K562 (cell line): Measurements from ENCODE around the gene ZFYVE28. TPM values are rescaled to one million over a fixed set of nuclear protein-coding genes. Genes with fewer than 3 reads are reported as not detected.

Experiments used
- ATAC-seq: fragments of 200-7000 bp; cut with Tn5 transposase; 3 replicates; pipeline ENCODE4 v1.9.1; 2020; ENCODE audit warnings: moderate library complexity
- BruUV-seq: library from RNA; stranded (reverse); fragments of 400-500 nt; replicated peaks from 2 replicates; lab custom pipeline; 2021; lab: Mats Ljungman, UMichigan
- CTCF ChIA-PET: fragments of 300-600 bp; formaldehyde crosslinking; extraction: SDS; loops from one replicate; lab custom pipeline; 2021; ENCODE audit warnings: low intra/inter-chr PET ratio; lab: Yijun Ruan, JAX
- POLR2A ChIA-PET: fragments of 300-600, 350-650 bp; sonication (Branson Sonifier 250); formaldehyde crosslinking; extraction: SDS; loops from one replicate; lab custom pipeline; 2021; ENCODE audit warnings: antibody characterized with exemption, inconsistent platforms; lab: Yijun Ruan, JAX
- DNase-seq, 4 experiments: peaks; one replicate each; pipeline versions ENCODE4 v3.0.0 to v3.0.0-alpha.2; 2011 to 2018; ENCODE audit warnings: low spot score in 3 of 4, mixed read lengths in 3 of 4; ENCODE audit errors: extremely low read depth in 1 of 4
- FAIRE-seq: peaks from 2 replicates; lab custom pipeline; 2011; peaks lifted over from hg19 to GRCh38; lab: Jason Lieb, UNC
- H2AFZ ChIP-seq: 2 replicates; pipeline ENCODE4 v1.6.0; 2011; ENCODE audit warnings: low read depth, low read length, control low read depth, inconsistent platforms
- H3K27ac ChIP-seq: fragments of 200-600 bp; 3 replicates; pipeline ENCODE4 v1.8.0; 2011; ENCODE audit warnings: low read depth, mild to moderate bottlenecking, control low read depth, inconsistent platforms, low read length, moderate library complexity, mixed read lengths; ENCODE audit errors: extremely low read depth
- H3K27me3 ChIP-seq, 2 experiments: fragments of 300-600 bp in 1 of 2; 2 replicates in 1 of 2; 3 replicates in 1 of 2; pipeline versions ENCODE4 v1.6.0 to v1.8.0; 2011; ENCODE audit warnings: inconsistent platforms in 2 of 2, low read length in 2 of 2, mild to moderate bottlenecking in 1 of 2, mixed read lengths in 1 of 2, moderate library complexity in 1 of 2; ENCODE audit not compliant: control insufficient read depth in 2 of 2, insufficient read depth in 2 of 2
- H3K36me3 ChIP-seq: fragments of 300-600 bp; 3 replicates; pipeline ENCODE4 v1.8.0; 2011; ENCODE audit warnings: mild to moderate bottlenecking, low read length, inconsistent platforms; ENCODE audit not compliant: control insufficient read depth, insufficient read depth
- H3K4me1 ChIP-seq, 2 experiments: fragments of 200-600 bp in 1 of 2; replicated peaks in 1 of 2; 2 replicates in 1 of 2; 3 replicates in 1 of 2; pipeline versions ENCODE4 v1.5.1 to v1.8.0; 2011; ENCODE audit warnings: inconsistent platforms in 2 of 2, low read length in 2 of 2, mild to moderate bottlenecking in 1 of 2, mixed read lengths in 1 of 2, moderate library complexity in 1 of 2; ENCODE audit not compliant: control insufficient read depth in 2 of 2, insufficient read depth in 2 of 2
- H3K4me2 ChIP-seq: 2 replicates; pipeline ENCODE4 v1.6.1; 2011; ENCODE audit warnings: low read length, control low read depth, inconsistent platforms, mixed read lengths; ENCODE audit not compliant: insufficient read depth
- H3K4me3 ChIP-seq: fragments of 200-600 bp; sonication (generic), shearing (Covaris generic); 2 replicates; pipeline ENCODE4 v1.5.1; 2016; ENCODE audit warnings: control low read depth, inconsistent platforms
- H3K79me2 ChIP-seq: fragments of 200-600 bp; 3 replicates; pipeline ENCODE4 v1.8.0; 2011; ENCODE audit warnings: low read length, inconsistent platforms; ENCODE audit not compliant: control insufficient read depth, insufficient read depth
- H3K9ac ChIP-seq, 2 experiments: 2 replicates each; pipeline versions ENCODE4 v1.6.0 to v1.6.1; 2011; ENCODE audit warnings: low read depth in 2 of 2, low read length in 2 of 2, control low read depth in 1 of 2, inconsistent platforms in 1 of 2, mild to moderate bottlenecking in 1 of 2, mixed read lengths in 1 of 2; ENCODE audit not compliant: insufficient read depth in 1 of 2
- H3K9me1 ChIP-seq: one replicate; pipeline ENCODE4 v1.6.0; 2011; ENCODE audit warnings: inconsistent platforms, mild to moderate bottlenecking, low read length, moderate library complexity; ENCODE audit not compliant: control insufficient read depth, insufficient read depth
- H3K9me3 ChIP-seq: replicated peaks from 2 replicates; pipeline ENCODE4 v1.5.1; 2011; ENCODE audit warnings: low read depth, low read length, inconsistent platforms; ENCODE audit not compliant: control insufficient read depth, insufficient read depth
- H4K20me1 ChIP-seq: replicated peaks from 2 replicates; pipeline ENCODE4 v1.6.1; 2011; ENCODE audit warnings: low read length, inconsistent platforms, mixed read lengths; ENCODE audit not compliant: control insufficient read depth, insufficient read depth
- CTCF ChIP-seq, 3 experiments: IDR thresholded peaks in 2 of 3; conservative IDR thresholded peaks in 1 of 3; 2 replicates each; pipeline ENCODE4 v1.5.1; 2011 to 2012; ENCODE audit warnings: low read length in 3 of 3, mild to moderate bottlenecking in 3 of 3, control low read depth in 2 of 3, improper control_type of control experiment in 1 of 3, inconsistent platforms in 1 of 3, low read depth in 1 of 3, mixed read lengths in 1 of 3, moderate library complexity in 1 of 3; ENCODE audit not compliant: insufficient read depth in 2 of 3
- ZNF184 ChIP-seq: sonication (generic); formaldehyde crosslinking; IDR thresholded peaks from 2 replicates; pipeline ENCODE4 v1.5.0; 2020; ENCODE audit warnings: missing genetic modification reagents
- WGBS: fragments of 100-300 bp; shearing (Covaris generic); methylation state at CpG from one replicate; pipeline ENCODE4 v1.1.6; 2016; ENCODE audit warnings: low coverage, mixed read lengths; ENCODE audit not compliant: insufficient coverage; ENCODE audit errors: missing lambda C conversion rate; 5-methylcytosine and 5-hydroxymethylcytosine counted together
- in situ Hi-C: fragments of 300-500 bp; cut with MboI; formaldehyde crosslinking; loops from 4 replicates; pipeline ENCODE4 v1.15.0; 2018; ENCODE audit warnings: inconsistent platforms, mixed read lengths
- intact Hi-C: fragments of 100-400 bp; cut with micrococcal nuclease; formaldehyde crosslinking; loops from 2 replicates; pipeline ENCODE4 v1.14.2; 2022
- polyA plus RNA-seq, 8 experiments: library from polyadenylated mRNA; depleted of rRNA in 4 of 8; stranded (reverse) in 5 of 8; unstranded in 3 of 8; fragments of >200 nt; fragmentation: Nextera tagmentation in 2 of 8; fragmentation: Illumina TruSeq in 1 of 8; extraction: Ambion mirVana in 2 of 8; extraction: Trizol in 1 of 8; gene quantifications; 2 replicates each; pipeline versions ENCODE4 v1.2.1 to v1.2.3, GENCODE V29; 2011 to 2014; ENCODE audit warnings: inconsistent platforms in 1 of 8, missing spikeins in 1 of 8
- total RNA-seq, 7 experiments: library from RNA; depleted of rRNA in 6 of 7; stranded (reverse); fragments of >200 nt in 6 of 7; fragmentation: Illumina TruSeq in 2 of 7; extraction: Trizol in 2 of 7; gene quantifications; 2 replicates each; pipeline versions ENCODE4 v1.2.1 to v1.2.3, GENCODE V29; 2011 to 2021; ENCODE audit warnings: low replicate concordance in 1 of 7
- TF ChIP-seq, protein P1 (sequence below): fragments of 450-650 bp; IDR thresholded peaks from 2 replicates; pipeline ENCODE4 v1.6.1; 2018; ENCODE audit not compliant: partially characterized antibody

The ZFYVE28 gene
- total and polyA plus RNA-seq, 9 of the 15 experiments (the other 6 are each of a cell fraction or from before 2014, with no cell fraction given) = 1.3 to 24.8 (median 8.9) TPM

DNA sequence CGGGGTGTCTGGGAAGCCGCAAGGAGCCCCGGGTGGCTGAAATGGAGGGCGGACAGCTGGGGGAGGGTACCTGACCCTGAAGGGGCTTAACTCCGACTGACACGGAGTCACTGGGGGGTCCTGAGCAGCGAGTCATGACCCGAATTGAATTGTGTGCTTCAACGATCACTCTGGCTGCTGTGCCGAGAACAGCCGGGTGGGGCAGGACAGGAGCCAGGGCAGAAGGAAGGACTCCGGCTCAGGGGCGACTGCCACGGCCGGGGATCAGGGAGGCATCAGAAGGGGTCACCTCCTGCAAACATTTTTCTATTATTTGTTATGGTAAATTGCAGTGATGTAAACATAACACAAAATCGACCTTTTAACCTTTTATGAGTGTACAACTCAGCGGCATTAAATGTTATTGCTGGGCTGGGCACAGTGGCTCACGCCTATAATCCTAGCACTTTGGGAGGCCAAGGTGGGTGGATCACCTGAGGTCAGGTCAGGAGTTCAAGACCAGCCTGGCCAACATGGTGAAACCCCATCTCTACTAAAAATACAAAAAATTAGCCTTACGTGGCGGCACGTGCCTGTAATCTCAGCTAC is 21.6 kb downstream of the ZFYVE28 start:
- in situ Hi-C loops = no loop called here
- Histone ChIP-seq H3K27me3 (no peaks in the 10 kb centered on the region), H4K20me1 (no peaks in the 10 kb centered on the region), H3K4me3 (no peak overlapping the region)
- ChIA-PET POLR2A (interaction anchor here (0.6 kb wide), 2 partner anchors 12 to 159 kb away, joined by 3 read pairs; no protein-coding TSS in a partner anchor), CTCF (no interaction called here)
- TF ChIP-seq ZNF184 = no peak
- TF ChIP-seq CTCF (IDR thresholded peaks at IDR 0.05 in 2 of 3, conservative IDR thresholded peaks at IDR 0.05 in 1 of 3; ENCODE audit: insufficient read depth in 2 of 3, low read depth in 1 of 3, low read length in 3 of 3) = peak in 2 of 3 experiments; percentile 0 to 5; a peak in 3 of 6 replicates
- TF ChIP-seq, protein P1, sequence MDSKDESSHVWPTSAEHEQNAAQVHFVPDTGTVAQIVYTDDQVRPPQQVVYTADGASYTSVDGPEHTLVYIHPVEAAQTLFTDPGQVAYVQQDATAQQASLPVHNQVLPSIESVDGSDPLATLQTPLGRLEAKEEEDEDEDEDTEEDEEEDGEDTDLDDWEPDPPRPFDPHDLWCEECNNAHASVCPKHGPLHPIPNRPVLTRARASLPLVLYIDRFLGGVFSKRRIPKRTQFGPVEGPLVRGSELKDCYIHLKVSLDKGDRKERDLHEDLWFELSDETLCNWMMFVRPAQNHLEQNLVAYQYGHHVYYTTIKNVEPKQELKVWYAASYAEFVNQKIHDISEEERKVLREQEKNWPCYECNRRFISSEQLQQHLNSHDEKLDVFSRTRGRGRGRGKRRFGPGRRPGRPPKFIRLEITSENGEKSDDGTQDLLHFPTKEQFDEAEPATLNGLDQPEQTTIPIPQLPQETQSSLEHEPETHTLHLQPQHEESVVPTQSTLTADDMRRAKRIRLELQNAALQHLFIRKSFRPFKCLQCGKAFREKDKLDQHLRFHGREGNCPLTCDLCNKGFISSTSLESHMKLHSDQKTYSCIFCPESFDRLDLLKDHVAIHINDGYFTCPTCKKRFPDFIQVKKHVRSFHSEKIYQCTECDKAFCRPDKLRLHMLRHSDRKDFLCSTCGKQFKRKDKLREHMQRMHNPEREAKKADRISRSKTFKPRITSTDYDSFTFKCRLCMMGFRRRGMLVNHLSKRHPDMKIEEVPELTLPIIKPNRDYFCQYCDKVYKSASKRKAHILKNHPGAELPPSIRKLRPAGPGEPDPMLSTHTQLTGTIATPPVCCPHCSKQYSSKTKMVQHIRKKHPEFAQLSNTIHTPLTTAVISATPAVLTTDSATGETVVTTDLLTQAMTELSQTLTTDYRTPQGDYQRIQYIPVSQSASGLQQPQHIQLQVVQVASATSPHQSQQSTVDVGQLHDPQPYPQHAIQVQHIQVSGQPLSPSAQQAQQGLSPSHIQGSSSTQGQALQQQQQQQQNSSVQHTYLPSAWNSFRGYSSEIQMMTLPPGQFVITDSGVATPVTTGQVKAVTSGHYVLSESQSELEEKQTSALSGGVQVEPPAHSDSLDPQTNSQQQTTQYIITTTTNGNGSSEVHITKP = peak; percentile 22
- TF ChIP-seq, all 486 proteins: peak for 2
- DNase-seq = no peak
- intact Hi-C loops = no loop called here
- Histone ChIP-seq H3K79me2 (peaks cover 81% of the 10 kb centered on the region), H3K9me1 (peaks cover 6% of the 10 kb centered on the region), H2AFZ (no peak overlapping the region), H3K4me1 (peaks cover 45 to 80% of the 10 kb centered on the region in 2 experiments), H3K36me3 (peaks cover 12% of the 10 kb centered on the region; the same call in 1 of the 3 replicates), H3K4me2 (no peak overlapping the region), H3K9ac (no peak overlapping the region), H3K27ac (no peak overlapping the region), H3K9me3 (no peaks in the 10 kb centered on the region)
- FAIRE-seq = no peak
- BruUV-seq = no TSS peak
- ATAC-seq = no peak
- 52% methylated on average over 21 of the region's 21 CpGs for WGBS
